Gastrocnemius medialis (tissue), 4 donors: ENCODE measurements around the gene GALNT9.

Source experiments
- CTCF ChIP-seq, 5 experiments: fragments of 450-650 bp in 3 of 5; fragments of 200-600 bp in 2 of 5; sonication (generic) in 2 of 5; IDR thresholded peaks in 4 of 5; conservative IDR thresholded peaks in 1 of 5; 1 replicate in 4 of 5; 2 replicates in 1 of 5; pipeline ENCODE4 v1.5.1; 2016 to 2019; ENCODE audit warnings: antibody characterized with exemption in 5 of 5, mild to moderate bottlenecking in 3 of 5, moderate library complexity in 3 of 5
- POLR2A ChIP-seq, 2 donors: fragments of 450-650 bp; IDR thresholded peaks; one replicate each; pipeline ENCODE4 v1.6.1; 2017; ENCODE audit warnings: antibody characterized with exemption in 2 of 2, mild to moderate bottlenecking in 2 of 2, moderate library complexity in 2 of 2

- TF ChIP-seq CTCF (IDR thresholded peaks at IDR 0.05 in 4 of 5, conservative IDR thresholded peaks at IDR 0.05 in 1 of 5) (no peak), POLR2A (IDR thresholded peaks at IDR 0.05) (no peak)
These were observed 21.2 kb downstream of the GALNT9 start for GRCh38 chr12:132307976-132308852.
